HL-60/S4 treated with phorbol 12-myristate 13-acetate at 8.2 ng/mL for 4 days and 3 days (cell line): ENCODE results near the gene CDH15.

Experiments
- in situ Hi-C: fragments of 300-500 bp; cut with MboI; formaldehyde crosslinking; loops from 2 replicates; pipeline ENCODE4 v1.15.0; 2022; ENCODE audit warnings: low sequenced_read_pairs

Gene CDH15

DNA sequence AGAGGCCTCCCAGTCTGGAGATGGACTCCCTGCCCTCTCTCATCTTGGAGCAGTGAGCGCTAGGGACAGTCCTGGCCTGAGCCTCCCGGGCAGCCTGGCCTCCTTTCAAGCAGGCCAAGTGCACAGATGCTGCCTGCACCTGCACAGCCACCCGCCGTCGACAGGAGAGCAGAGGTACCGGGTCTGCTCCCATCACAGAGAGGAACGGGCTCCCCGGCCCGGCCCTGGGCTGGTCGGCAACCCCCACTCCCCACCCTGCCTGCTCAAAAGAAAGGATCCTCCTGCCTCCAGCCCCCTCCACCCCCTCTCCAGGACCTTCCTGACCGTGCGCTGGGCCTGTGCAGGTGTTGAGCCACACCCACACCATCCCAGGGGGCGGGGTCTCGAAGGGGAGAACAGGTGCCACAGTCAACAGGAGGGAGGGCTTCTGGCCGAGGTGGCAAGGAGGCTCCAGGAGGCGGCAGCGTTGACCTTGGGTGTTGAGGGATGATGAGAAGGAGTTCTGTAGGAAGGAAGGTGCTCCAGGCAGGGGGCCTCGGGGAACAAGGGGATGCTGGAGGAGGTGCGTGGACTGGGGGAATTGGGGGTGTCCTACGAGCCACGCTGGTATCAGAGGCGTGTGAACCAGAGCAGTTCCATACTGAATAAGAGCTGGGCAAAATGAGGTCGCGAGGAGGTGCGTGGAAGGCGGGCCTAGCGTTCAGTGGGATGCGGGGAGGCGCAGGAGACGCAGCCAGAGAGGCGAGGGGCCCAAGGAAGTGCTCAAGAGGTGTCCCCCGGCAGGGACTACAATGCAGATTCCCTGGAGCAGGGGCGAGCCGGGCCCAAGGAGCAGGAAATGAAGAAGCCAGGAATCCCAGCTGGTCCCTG, 967 bp upstream of the CDH15 start:
- in situ Hi-C loops = no loop called here

DNA sequence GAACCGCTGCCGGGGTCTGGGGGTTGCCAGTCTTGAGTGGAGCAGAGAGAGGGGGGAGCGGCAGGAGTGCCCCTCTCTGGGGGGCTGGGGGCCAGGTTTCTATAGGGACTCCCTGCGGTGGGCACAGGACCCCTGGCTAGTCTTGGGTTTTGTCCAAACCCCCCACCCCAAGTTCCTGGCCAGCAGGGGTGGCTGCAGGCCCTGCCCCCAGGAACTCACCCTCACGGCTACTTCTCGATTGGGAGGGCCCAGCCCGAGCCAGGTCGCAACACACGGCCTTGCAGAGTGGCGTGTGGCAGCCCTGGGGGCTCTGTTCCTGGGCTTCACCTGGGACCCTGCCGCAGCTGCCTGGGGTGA, 601 bp downstream of the CDH15 start:
- in situ Hi-C loops = no loop called here

DNA sequence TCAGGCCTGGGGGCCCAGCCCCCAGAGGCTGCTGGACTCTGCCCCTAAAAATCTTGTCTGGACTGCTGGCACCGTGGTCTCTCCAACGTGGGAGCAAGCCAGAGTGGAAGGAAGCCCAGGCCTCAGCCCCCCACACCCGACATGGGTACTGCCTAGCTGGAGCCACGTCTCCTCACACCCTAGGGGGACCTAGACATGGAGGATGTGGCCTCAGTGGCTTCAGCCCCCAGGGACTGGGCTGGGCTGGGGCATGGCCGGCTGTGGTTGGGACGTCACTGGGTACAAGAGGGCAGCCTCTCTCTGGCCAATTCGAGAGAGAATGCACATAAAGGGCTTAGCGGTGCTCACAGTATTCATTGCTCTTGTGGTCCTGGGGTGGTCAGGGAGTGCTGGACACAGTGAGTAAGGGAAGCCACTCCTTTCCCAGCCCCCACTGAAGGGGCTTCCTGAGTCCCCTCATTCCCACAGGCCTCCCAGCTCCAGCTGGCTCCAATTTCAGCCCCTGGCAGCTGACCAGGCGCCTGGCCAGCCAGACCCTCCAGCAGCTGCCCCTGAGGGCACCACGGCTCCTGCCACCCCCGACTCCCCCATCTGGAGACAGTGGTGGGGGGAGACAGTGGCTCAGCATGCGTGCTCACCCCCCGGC, 1.1 kb downstream of the CDH15 start:
- in situ Hi-C loops = no loop called here

DNA sequence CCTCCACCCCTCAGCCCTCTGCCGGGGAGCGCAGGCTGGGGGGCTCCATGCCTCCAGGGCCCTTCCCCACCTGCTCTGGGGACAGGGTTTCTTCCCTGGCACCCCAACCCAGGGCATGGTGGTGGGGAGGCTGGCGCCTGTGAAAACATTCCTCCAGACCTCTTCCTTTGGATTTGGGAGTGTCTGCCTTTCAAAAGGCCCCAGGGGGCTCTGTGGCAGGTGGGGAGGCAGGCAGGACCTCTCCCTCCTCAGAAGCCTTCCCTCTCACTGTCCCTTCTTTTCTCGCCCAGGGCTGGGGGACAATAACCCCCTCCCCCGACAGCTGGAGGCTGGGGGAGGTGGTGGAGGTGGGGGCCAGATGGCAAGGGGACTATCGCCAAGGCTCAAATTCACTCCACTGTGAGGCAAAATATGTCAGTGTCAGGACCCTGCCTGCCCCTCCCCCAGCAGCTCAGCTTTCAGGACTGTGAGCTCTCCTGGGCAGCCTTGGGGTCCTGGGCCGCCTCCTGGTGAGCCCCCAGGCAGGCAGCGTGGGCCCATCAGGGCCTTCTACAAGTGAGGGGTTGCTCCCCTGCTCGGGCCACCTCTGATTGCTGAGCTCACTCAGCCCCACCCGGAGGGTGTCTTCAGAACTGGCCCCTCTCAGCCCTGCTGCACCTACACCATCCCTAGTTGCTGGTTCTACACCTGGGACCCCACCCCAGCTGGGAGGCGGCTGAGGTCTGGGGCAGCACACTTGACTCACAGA, 1.8 kb downstream of the CDH15 start:
- in situ Hi-C loops = no loop called here

DNA sequence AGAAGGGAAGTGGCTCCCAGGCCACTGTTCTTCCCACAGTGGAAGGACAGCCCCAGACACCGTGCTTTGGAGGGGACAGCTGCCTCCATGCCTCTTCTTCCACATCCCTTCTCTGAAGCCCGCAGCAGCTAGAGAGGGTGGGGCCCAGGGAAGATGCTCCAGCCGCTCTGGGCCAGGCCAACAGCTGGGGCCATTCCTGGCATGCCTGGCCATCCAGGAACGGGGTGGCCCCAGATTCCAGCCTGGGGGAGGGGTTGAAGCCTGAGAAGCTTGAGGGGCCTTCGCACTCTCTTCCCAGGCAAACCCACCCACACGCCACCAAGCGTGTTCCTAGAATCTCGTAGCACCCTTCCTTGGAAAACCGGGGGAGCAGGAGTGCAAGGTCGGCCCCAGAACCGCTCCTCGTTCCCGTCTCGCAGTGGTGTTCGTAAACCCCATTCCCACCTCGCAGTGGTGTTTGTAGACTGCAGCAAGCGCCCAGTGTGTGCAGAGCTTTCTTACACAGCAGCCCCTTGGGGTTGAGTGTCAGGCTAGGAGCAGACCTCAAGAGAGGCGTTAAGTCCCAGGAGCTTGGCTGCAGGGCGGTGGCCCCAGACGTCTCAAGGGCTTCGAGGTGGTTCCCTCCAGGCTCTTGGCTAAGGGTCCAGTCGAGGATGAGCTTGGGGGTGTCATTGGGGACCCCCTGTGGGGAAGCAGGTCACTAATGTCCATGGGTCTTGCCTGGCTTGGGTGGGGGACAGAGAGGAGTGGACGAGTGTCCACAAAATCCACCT, 2.7 kb downstream of the CDH15 start:
- in situ Hi-C loops = no loop called here

DNA sequence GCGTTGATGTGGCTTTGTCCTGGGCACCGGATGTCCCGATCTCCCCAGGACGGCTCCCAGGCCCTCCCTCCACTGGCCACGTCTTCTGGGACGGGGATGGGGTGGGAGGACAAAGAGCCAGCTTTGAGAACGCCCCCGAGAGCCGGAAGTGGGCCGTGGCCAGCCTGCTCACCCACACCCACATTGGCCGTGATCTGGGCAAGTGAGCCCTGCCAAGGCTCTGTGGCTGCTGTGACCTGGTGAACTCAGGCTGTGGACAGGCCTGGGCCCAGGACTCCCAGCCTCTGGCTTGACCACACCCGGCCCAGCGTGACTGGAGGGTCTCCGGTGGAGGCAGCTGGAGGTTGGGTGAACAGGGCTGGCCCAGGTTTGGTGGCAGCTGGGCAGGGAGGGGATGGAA, 3.3 kb downstream of the CDH15 start:
- in situ Hi-C loops = no loop called here

DNA sequence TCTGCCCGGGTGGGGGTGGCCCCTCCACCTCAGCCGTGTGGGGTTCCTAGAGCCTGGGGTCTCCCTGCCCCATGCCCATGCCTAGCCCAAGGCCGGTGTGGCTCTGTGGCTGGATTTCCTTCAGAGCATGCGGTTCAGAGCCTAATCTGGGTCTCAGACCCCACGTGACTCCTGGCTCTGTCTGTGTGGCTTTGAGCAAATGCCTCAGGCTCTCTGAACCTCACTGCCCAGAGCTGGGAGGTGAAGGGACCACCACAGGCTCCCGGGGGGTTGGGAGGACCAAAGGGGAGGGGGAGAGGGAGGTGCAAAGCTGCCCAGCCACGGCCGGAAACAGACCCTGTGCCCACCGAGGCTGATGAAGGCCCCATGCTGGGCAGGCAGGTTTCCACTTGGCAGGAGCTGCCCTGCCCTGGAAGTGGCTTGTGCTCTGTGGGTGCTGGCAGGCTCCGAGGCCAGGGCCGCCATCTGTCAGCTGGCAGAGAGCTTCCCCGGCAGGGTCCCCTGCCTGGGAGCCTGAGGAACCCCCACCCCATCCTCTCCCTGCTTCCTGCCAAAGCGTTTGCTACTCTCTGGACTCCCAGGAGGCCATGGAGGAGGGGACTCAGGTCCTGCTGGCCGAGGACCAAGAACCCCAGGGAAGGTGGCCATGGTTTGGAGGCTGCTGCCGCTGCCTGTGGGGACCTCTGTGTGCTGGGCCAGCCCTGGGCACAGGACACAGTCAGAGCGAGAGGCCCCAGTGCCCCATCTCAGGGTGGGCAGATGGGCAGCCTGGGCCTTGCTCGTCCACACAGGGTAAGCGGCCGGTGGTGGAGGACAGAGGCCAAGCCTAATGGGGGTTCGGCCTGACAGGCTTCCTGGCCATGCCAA, 4.0 kb downstream of the CDH15 start:
- in situ Hi-C loops = no loop called here

DNA sequence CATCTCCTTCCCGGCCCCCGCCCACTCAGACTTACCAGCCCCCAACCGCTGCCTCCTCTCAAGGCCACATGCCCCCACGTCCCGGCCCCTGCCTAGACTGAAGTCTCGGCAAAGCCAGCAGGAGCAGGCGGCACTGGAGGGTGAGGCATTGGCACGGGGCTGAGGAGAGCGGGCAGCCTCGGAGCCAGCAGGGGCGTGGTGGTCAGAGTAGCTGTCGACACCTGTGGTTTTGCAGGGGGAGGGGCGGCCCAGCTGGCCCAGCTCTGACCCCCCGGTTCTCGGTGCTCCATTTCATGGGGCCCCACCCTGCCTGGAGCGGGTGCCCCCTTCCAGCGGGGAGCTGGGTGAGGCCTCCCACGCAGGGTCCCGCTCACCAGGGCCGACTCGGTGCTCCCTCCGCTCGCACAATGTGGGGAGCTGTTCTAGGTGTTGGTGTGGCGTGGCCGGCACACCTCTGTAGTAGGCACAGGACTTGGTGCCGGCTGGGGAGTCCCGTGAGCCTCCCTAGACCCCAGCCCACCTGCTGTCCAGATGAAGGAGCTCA, 4.7 kb downstream of the CDH15 start:
- in situ Hi-C loops = no loop called here

DNA sequence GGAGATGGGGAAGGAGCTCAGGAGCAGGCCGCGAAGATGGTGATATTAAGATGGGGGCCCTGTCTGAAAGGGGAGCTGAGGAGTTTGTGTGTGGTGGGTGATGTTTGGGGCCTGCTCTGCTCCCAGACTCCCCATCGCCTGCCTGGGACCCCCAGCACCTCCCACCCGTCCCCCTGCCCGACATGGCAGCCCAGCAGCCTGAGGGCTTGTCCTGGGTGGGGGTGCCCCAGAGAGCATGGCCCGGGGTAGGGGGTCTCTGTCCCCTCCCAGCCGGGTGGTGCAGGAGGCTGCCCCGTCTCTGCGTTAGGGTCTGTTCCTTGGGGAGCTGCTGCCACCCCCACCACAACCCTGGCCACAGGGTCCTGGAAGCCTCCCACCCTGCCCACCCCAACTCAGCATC, 5.2 kb downstream of the CDH15 start:
- in situ Hi-C loops = no loop called here

DNA sequence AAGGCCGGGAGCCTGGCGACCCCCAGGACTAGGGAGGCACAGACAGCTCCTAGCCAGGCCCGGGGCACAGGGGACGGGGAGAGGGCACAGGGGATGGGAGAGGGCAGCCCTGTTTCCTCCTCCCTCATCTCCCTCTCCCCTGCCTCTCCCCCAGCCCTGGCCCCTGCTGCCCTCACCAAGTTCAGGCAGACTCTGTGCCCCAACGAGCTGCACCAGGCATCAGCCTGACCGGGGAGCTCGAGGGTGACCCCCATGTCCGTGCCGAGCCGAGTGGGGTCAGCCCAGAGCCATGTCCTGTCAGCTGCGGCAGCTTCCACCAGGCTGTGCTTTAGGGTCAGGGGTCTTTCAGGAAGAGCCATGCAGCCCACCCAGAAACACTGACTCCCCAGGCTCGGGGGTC, 6.0 kb downstream of the CDH15 start:
- in situ Hi-C loops = no loop called here

DNA sequence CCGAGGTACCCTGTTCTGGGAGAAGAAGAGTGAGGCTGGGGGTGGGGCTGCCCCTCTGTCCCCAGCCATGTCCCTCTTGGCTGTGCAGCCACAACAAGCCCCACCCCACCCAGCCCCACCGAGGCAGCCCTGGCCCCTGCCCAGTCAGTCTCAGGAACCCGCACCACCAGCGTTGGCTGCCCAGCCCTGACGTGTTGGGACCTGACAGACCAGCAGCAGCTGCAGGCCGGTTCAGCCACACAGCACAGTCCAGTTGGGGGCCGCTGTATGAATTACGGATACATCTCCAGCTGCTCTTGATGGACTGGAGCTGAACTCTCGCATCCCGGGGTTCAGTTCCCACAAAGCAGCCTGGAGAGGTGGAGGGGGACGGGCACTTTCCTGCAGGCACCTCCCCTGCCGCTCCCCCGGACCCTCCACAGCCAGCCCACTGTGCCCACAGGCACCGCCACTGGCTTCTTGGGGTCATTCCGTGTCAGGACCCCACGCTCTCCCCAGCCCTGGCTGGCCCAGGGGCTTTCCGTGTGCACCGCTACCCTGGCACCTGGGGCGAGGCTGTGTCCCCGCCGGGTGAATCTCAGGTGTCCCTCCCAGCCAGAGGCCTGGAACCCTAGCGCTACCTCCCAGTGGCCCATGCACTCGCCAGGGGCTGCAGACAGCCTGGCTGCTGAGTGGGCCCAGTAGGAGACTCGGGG, 7.1 kb downstream of the CDH15 start:
- in situ Hi-C loops = no loop called here

DNA sequence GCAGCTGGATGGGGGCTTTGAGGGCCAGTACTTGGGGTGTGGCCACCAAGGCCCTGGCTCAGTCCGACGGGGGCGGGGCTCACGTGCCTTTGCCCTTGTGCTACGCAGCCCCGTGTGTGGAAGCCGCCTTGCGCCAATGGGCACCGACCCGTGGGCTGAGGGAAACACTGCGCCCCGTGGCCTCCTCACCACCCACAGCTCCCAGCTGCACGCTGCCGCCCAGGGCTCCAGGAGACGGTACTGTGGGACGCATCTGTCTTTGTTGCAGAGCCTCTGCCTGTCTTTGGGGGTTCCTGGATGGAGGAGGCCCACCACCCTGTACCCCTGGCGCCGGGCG, 7.6 kb downstream of the CDH15 start:
- in situ Hi-C loops = no loop called here

DNA sequence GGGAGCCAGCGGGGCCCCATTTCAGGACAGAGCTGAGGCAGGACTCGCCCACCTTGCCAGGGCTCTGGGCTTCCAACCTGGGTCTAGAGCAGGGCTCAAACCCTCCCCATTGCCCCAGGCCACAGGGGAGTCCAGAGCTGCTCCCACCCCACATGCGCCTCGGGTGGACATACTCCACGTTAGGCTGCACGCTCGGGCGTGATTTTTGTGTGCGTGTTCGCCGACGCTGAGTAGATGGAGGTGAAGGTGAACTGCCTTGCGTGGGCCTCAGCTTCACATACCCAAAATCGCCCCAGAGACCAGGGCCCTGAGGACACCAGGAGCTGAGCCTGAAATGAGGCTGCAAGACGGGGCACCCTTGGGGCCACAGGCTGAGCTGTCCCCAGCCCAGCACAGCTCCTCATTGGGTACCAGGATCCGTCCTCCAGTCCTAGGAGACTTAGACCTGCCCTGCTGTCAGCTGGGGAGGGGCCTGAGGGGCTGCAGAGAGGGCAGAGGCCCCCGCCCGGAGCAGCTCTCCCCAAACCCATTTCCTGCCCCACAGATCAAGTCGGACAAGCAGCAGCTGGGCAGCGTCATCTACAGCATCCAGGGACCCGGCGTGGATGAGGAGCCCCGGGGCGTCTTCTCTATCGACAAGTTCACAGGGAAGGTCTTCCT, 8.2 kb downstream of the CDH15 start:
- in situ Hi-C loops = no loop called here

DNA sequence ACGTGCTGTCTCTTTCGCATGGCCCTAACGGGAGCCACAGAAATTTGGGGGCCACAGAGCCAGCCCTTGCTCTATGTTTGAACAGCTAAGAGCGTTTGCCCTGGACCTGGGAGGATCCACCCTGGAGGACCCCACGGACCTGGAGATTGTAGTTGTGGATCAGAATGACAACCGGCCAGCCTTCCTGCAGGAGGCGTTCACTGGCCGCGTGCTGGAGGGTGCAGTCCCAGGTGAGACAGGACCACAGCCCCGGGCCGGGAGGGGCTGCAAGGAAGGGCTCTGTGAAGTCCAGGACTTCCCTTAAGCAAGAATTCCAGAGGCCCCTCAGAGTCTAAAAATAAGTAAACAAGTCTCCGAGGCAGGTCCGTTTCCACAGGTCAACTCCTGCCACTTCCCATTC, 11.9 kb downstream of the CDH15 start:
- in situ Hi-C loops = no loop called here

DNA sequence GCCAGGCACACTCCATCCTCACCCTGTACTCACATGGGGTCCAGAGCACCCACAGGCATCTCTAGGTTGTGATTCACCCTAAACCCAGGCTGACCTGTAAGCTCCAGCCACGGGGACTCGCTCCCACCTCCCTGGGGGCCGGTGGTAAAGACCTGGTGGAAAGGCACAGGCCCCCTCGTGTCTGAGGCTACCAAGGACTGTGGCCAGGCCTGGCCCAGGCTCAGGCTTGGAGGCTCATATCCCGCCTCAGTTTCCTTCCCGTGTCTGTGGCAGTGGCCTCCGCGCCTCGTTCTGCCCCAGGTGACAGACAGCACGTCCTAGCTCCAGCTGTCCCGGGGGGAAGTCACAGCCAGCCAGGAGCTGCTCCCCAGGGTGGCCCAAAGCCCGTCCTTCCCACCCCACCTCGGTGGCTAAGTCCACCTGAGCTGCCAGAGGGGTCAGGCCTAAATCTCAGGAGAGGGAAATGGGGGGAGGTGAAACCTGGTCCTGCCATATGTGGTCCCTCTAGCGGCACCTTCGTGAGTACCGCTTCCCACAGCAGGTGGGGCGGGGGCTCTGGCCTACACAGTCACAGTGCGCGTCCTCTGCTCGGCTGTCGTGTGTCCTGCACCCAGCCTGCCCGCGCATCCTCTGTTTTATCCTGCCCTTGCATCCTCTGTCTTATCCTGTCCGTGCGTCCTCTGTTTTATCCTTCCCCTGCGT, 12.6 kb downstream of the CDH15 start:
- in situ Hi-C loops = no loop called here

DNA sequence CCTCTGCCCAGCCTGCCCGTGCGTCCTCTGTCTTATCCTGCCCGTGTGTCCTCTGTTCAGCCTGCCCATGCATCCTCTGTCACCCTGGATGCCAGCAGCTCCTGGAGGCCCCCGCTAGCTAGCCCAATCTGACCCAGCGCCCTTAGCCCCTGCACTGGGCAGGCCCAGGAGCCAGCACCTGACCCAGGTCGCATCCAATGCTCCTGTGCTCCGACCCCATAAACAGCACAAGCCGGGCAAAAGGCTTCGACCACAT, 13.1 kb downstream of the CDH15 start:
- in situ Hi-C loops = no loop called here

DNA sequence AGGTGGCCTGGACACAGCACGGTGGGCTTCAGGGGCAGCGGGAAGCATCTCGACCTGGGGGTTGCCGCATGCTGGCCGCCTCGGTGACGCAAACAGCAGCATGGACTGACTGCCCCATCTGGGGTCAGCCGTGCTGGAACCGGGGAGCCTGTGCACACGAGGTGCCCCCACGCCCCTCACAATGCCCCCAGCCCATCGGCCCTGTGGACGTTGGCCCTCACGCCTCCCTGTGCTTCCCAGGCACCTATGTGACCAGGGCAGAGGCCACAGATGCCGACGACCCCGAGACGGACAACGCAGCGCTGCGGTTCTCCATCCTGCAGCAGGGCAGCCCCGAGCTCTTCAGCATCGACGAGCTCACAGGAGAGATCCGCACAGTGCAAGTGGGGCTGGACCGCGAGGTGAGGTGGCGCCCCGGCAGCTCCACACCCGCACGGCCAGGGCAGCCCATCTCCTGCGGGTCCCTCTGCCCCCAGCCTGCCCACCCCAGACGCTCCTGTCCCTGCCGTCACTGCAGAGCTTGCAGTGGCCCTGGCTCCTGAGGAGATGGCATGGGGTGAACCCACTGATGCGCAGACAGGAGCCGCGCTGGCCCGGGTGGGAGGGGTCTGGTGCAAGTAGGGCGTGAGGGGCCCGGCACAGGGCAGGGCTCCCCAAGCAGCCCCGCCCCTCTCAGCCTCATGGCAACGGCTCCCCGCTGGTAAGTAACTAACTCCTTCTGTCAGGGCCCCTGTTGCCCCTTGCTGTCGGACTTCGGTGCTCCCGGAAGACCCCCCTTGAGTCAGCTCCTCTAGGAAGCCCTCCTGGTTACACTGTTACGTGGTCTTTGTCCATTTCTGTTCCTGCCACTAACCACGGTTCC, 13.6 kb downstream of the CDH15 start:
- in situ Hi-C loops = no loop called here
